GM23338 (cell line): Measurements from ENCODE around the gene BNIP5.
A peak's percentile ranks its signal among the peaks of the same experiment; 100 is the strongest.

Experiments
- CTCF ChIP-seq, 2 experiments: fragments of 200-600 bp in 1 of 2; sonication (generic) in 1 of 2; conservative IDR thresholded peaks; 2 replicates each; pipeline versions ENCODE4 v1.5.1 to v1.6.1; 2016 to 2017; ENCODE audit warnings: antibody characterized with exemption in 2 of 2, low read depth in 2 of 2, mild to moderate bottlenecking in 2 of 2, moderate library complexity in 1 of 2
- EZH2 ChIP-seq: fragments of 200-600 bp; sonication (generic); IDR thresholded peaks from one replicate; pipeline ENCODE4 v1.8.0; 2017; ENCODE audit warnings: antibody characterized with exemption, mild to moderate bottlenecking, low read depth; ENCODE audit not compliant: unreplicated experiment
- POLR2AphosphoS5 ChIP-seq: IDR thresholded peaks from 2 replicates; pipeline ENCODE4 v1.6.1; 2016; ENCODE audit warnings: antibody characterized with exemption, low read depth

GRCh38 chr6:36340618-36341454 is 4.1 kb upstream of the BNIP5 start:
- TF ChIP-seq CTCF (conservative IDR thresholded peaks at IDR 0.05; ENCODE audit: low read depth in 2 of 2): peak; percentile 89 to 99
- TF ChIP-seq POLR2AphosphoS5: no peak
- no peak for TF ChIP-seq EZH2
